Activated CD8-positive, alpha-beta memory T cell treated with anti-CD3 and anti-CD28 coated beads, Interleukin-2, amount 10 ng/mL, durations not matched to agents 7 days and 5 days (primary cell): ENCODE measurements around the gene UTP11. TPM values are rescaled to one million over a fixed set of nuclear protein-coding genes. Genes with fewer than 3 reads are reported as not detected.

Experiments used
- ATAC-seq: fragments of 150-1000 bp; cut with Tn5 transposase; one replicate; pipeline ENCODE4 v1.10.0; 2021; ENCODE audit warnings: moderate library complexity
- CTCF ChIA-PET: fragments of 350-600 bp; sonication (Branson Sonifier 250); formaldehyde crosslinking; loops from one replicate; lab custom pipeline; 2021; ENCODE audit warnings: antibody characterized with exemption; lab: Charles Lee
- DNase-seq: peaks from one replicate; pipeline ENCODE4 v3.0.0-alpha.2; 2020
- H3K27ac Mint-ChIP-seq: one replicate; pipeline ENCODE4 v1.8.0; 2021; ENCODE audit warnings: mild to moderate bottlenecking, mixed read lengths
- H3K27me3 Mint-ChIP-seq: one replicate; pipeline ENCODE4 v1.8.0; 2021; ENCODE audit warnings: mixed read lengths
- H3K36me3 Mint-ChIP-seq: one replicate; pipeline ENCODE4 v1.8.0; 2021; ENCODE audit warnings: mild to moderate bottlenecking, mixed read lengths
- H3K4me1 Mint-ChIP-seq: one replicate; pipeline ENCODE4 v1.8.0; 2021; ENCODE audit warnings: mixed read lengths
- H3K4me3 Mint-ChIP-seq: one replicate; pipeline ENCODE4 v1.8.0; 2021; ENCODE audit warnings: mild to moderate bottlenecking, moderate library complexity, mixed read lengths
- H3K9me3 Mint-ChIP-seq: one replicate; pipeline ENCODE4 v1.8.0; 2022; ENCODE audit warnings: low read depth, mixed read lengths
- total RNA-seq, 2 experiments: library from RNA; stranded (reverse); gene quantifications; one replicate each; pipeline ENCODE4 v1.2.3, GENCODE V29; 2021

UTP11 gene
- total RNA-seq, 2 experiments from 2014 or later: 32.4 to 49.6 TPM

- DNase-seq: no peak
- Mint-ChIP-seq H3K4me3 (no peak overlapping the region), H3K9me3 (no peaks in the 10 kb centered on the region), H3K4me1 (no peaks in the 10 kb centered on the region), H3K36me3 (no peaks in the 10 kb centered on the region), H3K27me3 (peaks cover 12% of the 10 kb centered on the region), H3K27ac (no peak overlapping the region)
- no peak for ATAC-seq
- CTCF ChIA-PET: interaction anchor here (0.6 kb wide), 1 partner anchor 11 kb away, joined by 3 read pairs; no protein-coding TSS in a partner anchor
Observed at GRCh38 chr1:38063616-38064015, 51.1 kb downstream of the UTP11 start.

DNA sequence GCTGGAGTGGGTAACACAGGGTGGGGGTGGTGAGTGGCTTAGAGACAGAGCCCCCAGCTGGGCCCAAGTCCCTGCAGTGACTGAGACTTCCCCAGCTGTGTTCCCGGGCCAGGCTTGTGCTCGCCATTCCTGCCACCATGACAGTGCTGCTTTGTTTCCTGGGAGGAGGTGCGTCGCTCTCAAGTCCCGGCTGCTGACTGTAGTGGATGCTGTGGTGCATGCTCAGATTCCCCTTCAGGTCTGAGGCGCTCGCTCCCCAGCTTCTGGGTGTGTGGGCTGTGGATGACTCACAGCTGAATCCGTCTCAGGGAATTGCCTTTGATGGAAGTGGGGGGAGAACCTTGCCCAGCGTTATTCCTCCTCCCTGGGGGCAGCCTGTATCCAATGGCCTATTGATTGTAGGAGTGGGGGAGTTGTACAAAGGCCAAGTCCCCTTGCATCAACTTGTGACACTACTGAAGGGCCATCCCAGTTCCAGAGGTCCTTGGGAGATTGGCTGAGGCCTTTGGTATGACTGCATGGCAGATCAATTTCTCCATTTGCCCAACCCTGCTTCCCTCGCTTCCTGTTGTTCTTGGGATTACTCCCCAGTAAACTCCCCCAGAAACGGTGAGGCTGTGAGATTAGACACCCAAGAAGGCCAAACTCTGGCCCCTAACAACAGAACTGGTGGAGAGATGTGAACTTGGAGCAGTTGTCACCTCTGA lies 51.8 kb downstream of the UTP11 start:
- CTCF ChIA-PET: interaction anchor here (0.6 kb wide), 1 partner anchor 11 kb away, joined by 3 read pairs; no protein-coding TSS in a partner anchor
- ATAC-seq: no peak
- Mint-ChIP-seq H3K27ac (no peak overlapping the region), H3K4me3 (no peak overlapping the region), H3K9me3 (no peaks in the 10 kb centered on the region), H3K4me1 (no peaks in the 10 kb centered on the region), H3K27me3 (peaks cover 12% of the 10 kb centered on the region), H3K36me3 (no peaks in the 10 kb centered on the region)
- no peak for DNase-seq

DNA sequence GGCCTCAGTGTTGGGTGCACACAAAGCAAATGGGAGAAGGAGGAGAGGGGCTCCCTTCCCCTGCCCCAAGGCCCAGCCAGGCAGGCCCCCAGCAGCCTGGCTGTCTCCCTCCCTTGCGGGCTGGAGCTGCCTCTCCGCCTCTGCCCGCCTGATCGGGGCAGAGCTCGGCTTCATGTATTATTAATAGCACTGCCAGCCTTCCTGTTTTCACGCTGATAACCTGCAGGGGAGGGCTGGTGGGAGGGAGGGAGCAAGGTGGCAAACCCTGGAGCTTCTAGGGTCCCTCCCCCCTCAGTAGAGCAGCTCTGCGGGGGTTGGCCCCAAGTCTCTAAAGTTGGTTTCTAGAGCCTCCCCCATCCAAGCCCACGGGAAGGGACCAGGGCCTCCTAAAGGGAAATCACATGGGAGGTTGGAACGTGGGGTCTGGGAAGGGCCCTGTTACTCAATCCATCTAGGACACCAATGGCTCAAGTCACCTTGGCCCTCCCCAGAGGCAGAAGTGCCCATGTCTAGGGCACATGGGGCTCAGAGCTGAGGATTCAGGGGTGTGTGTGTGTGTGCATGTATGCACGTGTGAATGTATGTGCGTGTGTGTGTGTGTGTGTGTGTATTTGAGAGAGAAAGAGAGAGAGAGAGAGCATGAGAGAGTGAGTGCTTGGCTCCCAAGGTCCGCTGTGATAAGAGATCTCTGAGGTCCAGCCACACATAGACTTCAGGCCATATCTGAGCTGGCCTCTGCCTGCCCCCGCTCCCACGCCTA lies 55.9 kb downstream of the UTP11 start:
- Mint-ChIP-seq H3K4me1 (no peaks in the 10 kb centered on the region), H3K27me3 (peaks cover 31% of the 10 kb centered on the region), H3K9me3 (no peaks in the 10 kb centered on the region), H3K4me3 (no peak overlapping the region), H3K36me3 (no peaks in the 10 kb centered on the region), H3K27ac (no peak overlapping the region)
- ATAC-seq (no peak), DNase-seq (no peak)
- CTCF ChIA-PET: no interaction called here

GRCh38 chr1:38068980-38069340 lies 56.4 kb downstream of the UTP11 start:
- DNase-seq (no peak), ATAC-seq (no peak)
- Mint-ChIP-seq H3K27ac (no peak overlapping the region), H3K27me3 (peaks cover 35% of the 10 kb centered on the region), H3K36me3 (no peaks in the 10 kb centered on the region), H3K9me3 (no peaks in the 10 kb centered on the region), H3K4me3 (no peak overlapping the region), H3K4me1 (no peaks in the 10 kb centered on the region)
- CTCF ChIA-PET: no interaction called here

DNA sequence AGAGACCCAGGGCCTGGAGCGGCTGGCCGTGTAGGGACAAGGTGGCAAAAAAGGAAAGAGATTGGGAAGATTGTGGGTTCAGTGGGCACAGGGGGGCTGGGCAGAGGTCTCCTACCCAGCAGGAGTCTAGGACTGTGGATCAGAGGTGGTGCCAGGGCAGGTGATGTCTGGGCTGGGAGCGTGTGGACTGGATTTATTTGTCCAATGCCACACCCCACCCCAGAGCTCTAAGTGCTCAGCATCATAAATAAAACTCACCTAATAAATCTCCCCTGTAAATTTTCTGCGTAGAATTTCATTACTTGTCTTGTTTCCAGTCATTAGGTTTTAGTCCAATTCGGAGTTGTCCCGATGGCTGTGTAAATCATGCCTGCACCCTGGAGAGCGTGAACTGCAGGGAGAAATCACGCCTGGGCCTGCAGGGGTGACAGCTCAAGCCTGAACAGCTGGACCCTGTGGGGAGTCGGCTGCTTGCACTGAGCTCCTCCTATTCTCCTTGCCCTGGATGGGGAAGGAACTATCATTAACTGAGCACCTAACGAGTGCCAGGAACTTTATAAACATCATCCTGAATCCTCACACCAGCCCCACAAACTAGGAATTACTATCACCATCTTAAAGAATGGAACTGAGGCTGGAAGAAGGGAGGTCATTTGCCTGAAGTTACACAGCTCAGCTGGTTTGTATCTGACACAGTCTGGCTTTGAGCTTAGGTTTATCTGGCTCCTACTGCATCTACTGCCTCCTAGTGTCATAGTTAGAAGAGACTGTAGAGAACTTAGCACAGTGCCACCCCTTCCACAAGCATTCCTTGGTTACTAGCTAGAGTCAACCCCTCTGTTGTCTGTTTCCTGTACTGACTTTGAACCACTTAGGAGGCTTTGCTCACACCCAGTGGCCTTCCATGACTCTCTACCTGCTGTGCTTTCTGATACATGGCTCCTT lies 59.0 kb downstream of the UTP11 start:
- ATAC-seq (no peak), DNase-seq (no peak)
- CTCF ChIA-PET: interaction anchor here (0.8 to 1.7 kb wide), 6 partner anchors 10 to 46 kb away, joined by 3 to 5 read pairs (median 4); no protein-coding TSS in a partner anchor
- Mint-ChIP-seq H3K27me3 (peaks cover 39% of the 10 kb centered on the region), H3K27ac (no peak overlapping the region), H3K4me1 (no peaks in the 10 kb centered on the region), H3K4me3 (no peak overlapping the region), H3K36me3 (no peaks in the 10 kb centered on the region), H3K9me3 (no peaks in the 10 kb centered on the region)

GRCh38 chr1:38072858-38073257 lies 60.3 kb downstream of the UTP11 start:
- Mint-ChIP-seq H3K9me3 (no peaks in the 10 kb centered on the region), H3K4me1 (no peaks in the 10 kb centered on the region), H3K27ac (no peak overlapping the region), H3K27me3 (peaks cover 29% of the 10 kb centered on the region), H3K4me3 (no peak overlapping the region), H3K36me3 (no peaks in the 10 kb centered on the region)
- DNase-seq (no peak), ATAC-seq (no peak)
- CTCF ChIA-PET: interaction anchor here (0.8 to 1.5 kb wide), 4 partner anchors 10 to 46 kb away, joined by 3 to 4 read pairs (median 4); no protein-coding TSS in a partner anchor

DNA sequence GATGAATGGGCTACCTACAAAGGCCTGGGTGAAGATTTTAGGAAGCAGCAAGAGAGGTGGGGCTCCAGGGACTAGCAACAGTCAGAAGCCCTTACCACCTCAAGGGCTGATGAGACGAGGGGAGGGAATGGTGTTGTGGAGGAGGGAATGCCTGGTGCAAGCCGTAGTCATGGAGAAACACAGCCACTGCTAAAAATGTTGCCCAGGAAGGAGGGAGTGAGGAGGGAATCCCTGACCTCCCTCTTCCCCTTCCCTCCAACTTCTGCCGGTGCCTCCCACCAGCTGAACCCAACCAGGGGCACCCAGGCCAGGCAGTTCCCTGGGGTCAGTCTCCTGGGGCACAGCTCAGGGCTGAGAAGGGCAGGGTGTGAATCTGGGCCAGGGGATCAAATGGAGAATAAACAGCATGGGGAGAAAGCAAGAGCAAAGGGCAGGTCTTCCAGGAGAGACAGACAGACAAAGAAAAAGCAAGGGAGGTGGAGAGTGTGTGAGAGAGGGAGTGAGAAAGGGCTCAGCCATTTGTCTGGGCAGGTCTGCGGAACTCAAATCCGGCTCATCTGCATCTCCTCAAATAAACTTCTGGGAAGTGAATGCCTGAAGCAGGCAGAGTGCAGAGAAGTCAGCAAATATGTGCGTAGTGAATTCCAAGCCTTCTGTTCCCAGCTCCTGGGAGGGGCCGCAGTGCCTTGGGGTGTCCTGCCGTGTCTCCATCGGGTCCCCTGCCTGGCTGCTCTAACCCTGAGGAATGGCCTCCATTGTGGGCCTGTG lies 61.2 kb downstream of the UTP11 start:
- ATAC-seq (no peak), DNase-seq (no peak)
- Mint-ChIP-seq H3K4me3 (no peak overlapping the region), H3K27me3 (peaks cover 27% of the 10 kb centered on the region), H3K4me1 (no peaks in the 10 kb centered on the region), H3K36me3 (no peaks in the 10 kb centered on the region), H3K9me3 (no peaks in the 10 kb centered on the region), H3K27ac (no peak overlapping the region)
- CTCF ChIA-PET: no interaction called here

- no peak for DNase-seq
- H3K27me3 Mint-ChIP-seq: peaks cover 27% of the 10 kb centered on the region
- no peak overlapping the region for H3K4me3 Mint-ChIP-seq
- H3K9me3 Mint-ChIP-seq: no peaks in the 10 kb centered on the region
- CTCF ChIA-PET: no interaction called here
- H3K4me1 Mint-ChIP-seq: no peaks in the 10 kb centered on the region
- no peak overlapping the region for H3K27ac Mint-ChIP-seq
- ATAC-seq: no peak
- H3K36me3 Mint-ChIP-seq: no peaks in the 10 kb centered on the region
Observed at GRCh38 chr1:38074302-38074677, 61.8 kb downstream of the UTP11 start.

Other genes starting within 250 kb of the UTP11 start
- not detected for gene EPHA10, start 247.6 kb upstream of the UTP11 start, total RNA-seq
- gene MANEAL, start 218.9 kb upstream of the UTP11 start, total RNA-seq: 1 to 10 TPM; 2.6 to 4.5 TPM
- 10 to 100 TPM; 19.8 to 21.9 TPM for gene C1orf122, start 204.9 kb upstream of the UTP11 start, total RNA-seq
- 10 to 100 TPM; 16.4 to 28.6 TPM for gene YRDC, start 204.5 kb upstream of the UTP11 start, total RNA-seq
- 10 to 100 TPM; 26.4 to 29.3 TPM for gene MTF1, start 153.1 kb upstream of the UTP11 start, total RNA-seq
- 10 to 100 TPM; 37.6 to 39.9 TPM for gene INPP5B, start 65.7 kb upstream of the UTP11 start, total RNA-seq
- gene SF3A3, start 22.7 kb upstream of the UTP11 start, total RNA-seq: 100 to 1,000 TPM in 1 of 2 experiments, 10 to 100 TPM in 1; 70.1 to 104 TPM
- 10 to 100 TPM; 13.5 to 14.5 TPM for gene FHL3, start 7.2 kb upstream of the UTP11 start, total RNA-seq
- gene POU3F1, start 34.1 kb downstream of the UTP11 start, total RNA-seq: under 1 TPM in 1 of 2 experiments, not detected in 1; 0.09 TPM